ENCODE results near the gene REPS1. TPM values are rescaled to one million over a fixed set of nuclear protein-coding genes. Genes with fewer than 3 reads are reported as not detected.
A peak's percentile ranks its signal among the peaks of the same experiment; 100 is the strongest.

Gene REPS1
- total RNA-seq, 1 donor from 2014 or later: 30.4 TPM

DNA sequence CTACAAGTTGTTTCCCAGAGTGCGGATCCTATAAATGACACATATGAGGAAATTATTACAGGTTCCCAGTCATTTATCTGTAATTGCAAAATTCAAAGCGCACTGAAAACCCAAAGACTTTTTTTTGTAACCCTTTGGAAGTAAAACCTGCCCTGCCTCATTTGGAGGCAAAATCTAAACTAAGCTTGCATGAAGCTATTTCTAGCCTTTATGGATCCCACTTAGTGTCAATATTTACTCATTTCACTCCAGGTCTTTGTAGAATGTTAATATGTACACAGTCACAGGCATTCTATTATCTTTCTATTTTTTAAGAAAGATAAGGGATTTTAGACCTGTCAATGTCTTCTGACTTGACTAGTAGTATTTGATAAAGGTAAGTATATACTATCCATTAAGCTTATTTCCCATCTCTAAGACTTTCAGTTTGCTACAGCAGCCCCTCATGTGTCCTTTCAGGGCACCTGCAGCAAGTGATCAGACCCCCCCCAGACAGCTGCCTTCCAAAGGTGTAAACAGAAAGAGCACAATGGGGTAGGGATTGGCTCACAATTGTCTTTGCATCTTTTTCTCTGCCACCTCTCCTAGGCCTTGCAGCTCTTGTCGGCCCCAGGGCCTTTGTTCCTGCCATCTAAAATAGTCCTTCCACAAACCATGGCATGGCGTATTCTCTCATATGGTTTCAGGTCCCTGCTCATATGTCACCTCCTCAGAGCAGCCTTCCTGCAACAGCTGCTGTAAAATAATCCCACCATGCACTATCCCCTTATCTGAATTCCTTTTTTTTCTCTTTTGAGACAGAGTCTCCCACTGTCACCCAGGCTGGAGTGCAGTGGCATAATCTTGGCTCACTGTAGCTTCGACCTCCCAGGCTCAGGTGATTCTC lies 1.3 kb upstream of the REPS1 start:
- Histone ChIP-seq H3K36me3 (no peaks in the 10 kb centered on the region), H3K27ac (no peak overlapping the region), H3K9me3 (no peaks in the 10 kb centered on the region), H3K4me1 (peaks cover 0 to 14% of the 10 kb centered on the region in 2 donors), H3K27me3 (no peaks in the 10 kb centered on the region), H3K4me3 (no peak overlapping the region)
- intact Hi-C loops (cut with DNase I): loop anchor here (2.0 to 10.0 kb wide), 4 partner anchors 42 to 375 kb away; partner anchors contain the start of genes CCDC28A and HECA
- DNase-seq (ENCODE audit: low spot score in 2 of 2): no peak
- TF ChIP-seq, protein P1, sequence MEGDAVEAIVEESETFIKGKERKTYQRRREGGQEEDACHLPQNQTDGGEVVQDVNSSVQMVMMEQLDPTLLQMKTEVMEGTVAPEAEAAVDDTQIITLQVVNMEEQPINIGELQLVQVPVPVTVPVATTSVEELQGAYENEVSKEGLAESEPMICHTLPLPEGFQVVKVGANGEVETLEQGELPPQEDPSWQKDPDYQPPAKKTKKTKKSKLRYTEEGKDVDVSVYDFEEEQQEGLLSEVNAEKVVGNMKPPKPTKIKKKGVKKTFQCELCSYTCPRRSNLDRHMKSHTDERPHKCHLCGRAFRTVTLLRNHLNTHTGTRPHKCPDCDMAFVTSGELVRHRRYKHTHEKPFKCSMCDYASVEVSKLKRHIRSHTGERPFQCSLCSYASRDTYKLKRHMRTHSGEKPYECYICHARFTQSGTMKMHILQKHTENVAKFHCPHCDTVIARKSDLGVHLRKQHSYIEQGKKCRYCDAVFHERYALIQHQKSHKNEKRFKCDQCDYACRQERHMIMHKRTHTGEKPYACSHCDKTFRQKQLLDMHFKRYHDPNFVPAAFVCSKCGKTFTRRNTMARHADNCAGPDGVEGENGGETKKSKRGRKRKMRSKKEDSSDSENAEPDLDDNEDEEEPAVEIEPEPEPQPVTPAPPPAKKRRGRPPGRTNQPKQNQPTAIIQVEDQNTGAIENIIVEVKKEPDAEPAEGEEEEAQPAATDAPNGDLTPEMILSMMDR (IDR thresholded peaks at IDR 0.05): no peak

DNA sequence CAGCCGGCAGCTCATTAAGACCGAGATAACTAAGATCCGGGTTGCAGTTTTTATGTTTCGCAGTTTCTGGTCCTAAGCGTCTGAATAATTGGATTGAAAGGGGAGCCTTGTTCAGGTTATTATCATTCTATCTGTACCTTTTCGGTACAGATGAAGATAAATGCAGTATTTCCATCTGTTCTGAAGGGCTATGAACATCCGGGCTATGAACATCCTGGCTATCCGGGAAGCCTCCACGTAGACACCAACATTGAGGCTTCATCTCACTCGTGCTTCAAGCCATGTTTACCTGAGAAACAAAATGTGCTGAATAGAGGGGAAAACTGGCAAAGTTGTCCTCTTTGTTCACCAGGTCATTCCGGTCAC lies 399 bp upstream of the REPS1 start:
- Histone ChIP-seq H3K27ac (peak overlapping the region; percentile 85 to 91), H3K4me3 (peak overlapping the region; percentile 90 to 98)
- intact Hi-C loops (cut with DNase I): loop anchor here (1.0 to 10.0 kb wide), 6 partner anchors 41 to 376 kb away; partner anchors contain the start of genes CCDC28A and HECA

DNA sequence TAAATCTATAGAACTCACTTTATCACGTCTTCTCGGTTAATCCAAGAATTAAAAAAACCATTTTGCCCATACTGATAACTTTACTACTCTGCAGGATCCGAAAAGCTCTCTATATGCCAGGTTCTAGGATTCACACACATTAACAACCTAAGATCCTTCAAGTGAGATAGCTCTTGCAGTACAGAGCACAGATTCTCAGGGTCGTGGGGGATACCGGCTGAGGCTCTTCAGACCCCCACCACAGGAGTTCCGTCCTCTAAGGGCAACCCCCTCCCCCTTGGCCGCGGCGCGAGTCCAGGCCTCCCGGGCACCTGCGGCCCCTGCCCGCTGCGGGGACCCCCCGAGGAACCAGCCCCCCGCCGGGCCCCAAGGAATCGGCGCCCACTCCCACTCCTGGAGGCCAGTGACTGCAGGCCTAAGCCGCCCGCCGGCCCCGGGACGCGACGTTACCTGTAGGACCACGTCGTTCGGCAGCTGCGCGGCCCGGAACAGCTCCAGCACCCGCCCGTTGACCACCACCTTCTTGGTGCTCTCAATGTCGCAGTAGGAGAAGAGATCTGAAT lies 892 bp downstream of the REPS1 start:
- Histone ChIP-seq H3K27ac (peak overlapping the region; percentile 31 to 85), H3K4me1 (peaks cover 0 to 19% of the 10 kb centered on the region in 2 donors), H3K4me3 (peak overlapping the region; percentile 90 to 98), H3K9me3 (no peaks in the 10 kb centered on the region), H3K36me3 (no peaks in the 10 kb centered on the region), H3K27me3 (no peaks in the 10 kb centered on the region)
- DNase-seq (ENCODE audit: low spot score in 2 of 2): no peak
- TF ChIP-seq, protein P1 (IDR thresholded peaks at IDR 0.05): no peak
- intact Hi-C loops (cut with DNase I): loop anchor here (5.0 to 10.0 kb wide), 2 partner anchors 40 to 378 kb away; no protein-coding TSS in a partner anchor

More for the DNA sequence above, 399 bp upstream of the REPS1 start:
- Histone ChIP-seq H3K36me3 (no peaks in the 10 kb centered on the region), H3K9me3 (no peaks in the 10 kb centered on the region), H3K27me3 (no peaks in the 10 kb centered on the region), H3K4me1 (peaks cover 0 to 14% of the 10 kb centered on the region in 2 donors)
- no peak for DNase-seq (ENCODE audit: low spot score in 2 of 2)
- TF ChIP-seq, protein P1 (IDR thresholded peaks at IDR 0.05): no peak

DNA sequence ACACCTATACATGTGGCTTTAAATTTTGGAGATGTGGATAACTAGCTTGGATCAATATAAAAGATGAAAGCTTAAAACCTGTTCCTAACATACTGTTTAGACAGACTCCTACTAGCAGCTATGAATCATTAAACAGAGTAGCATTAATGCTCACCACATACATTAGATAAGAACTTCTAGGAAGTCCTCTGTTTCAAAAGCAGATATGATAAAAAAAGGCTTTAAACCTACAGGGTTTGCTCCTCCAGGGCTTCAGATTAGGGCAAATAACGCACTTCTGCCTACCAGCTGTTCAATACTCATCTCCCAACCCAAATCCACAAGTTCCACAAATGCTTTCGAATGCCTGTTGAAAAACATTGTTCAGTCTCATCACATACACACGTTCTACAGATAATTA lies 1.5 kb downstream of the REPS1 start:
- intact Hi-C loops (cut with DNase I): loop anchor here (5.0 to 10.0 kb wide), 2 partner anchors 39 to 378 kb away; no protein-coding TSS in a partner anchor
- H3K27ac ChIP-seq: no peak overlapping the region

DNA sequence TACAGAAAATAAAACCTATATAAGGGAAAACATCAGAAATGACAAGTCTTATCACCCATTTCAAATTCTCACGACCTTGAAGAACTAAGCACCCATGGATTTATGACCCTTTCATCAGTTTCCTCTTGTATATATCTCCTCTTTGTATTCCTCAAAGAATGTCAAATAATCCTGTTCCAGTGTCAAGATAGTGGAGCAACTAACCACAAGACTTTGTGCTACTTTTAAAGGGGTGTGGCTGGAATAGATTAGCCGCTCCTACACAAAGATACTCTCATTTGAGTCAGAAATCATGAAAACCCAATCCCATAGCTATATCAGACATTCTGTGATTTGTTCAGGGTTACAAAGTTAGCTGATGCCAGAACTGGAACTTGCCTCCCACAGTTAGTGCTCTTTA lies 6.6 kb downstream of the REPS1 start:
- H3K4me3 ChIP-seq: no peak overlapping the region
- TF ChIP-seq, protein P1 (IDR thresholded peaks at IDR 0.05): no peak
- H3K9me3 ChIP-seq: no peaks in the 10 kb centered on the region
- H3K4me1 ChIP-seq: peaks cover 0 to 24% of the 10 kb centered on the region in 2 donors
- H3K36me3 ChIP-seq: no peaks in the 10 kb centered on the region
- intact Hi-C loops (cut with DNase I): loop anchor here (10.0 kb wide), 1 partner anchor 383 kb away; no protein-coding TSS in a partner anchor
- no peaks in the 10 kb centered on the region for H3K27me3 ChIP-seq
- no peak overlapping the region for H3K27ac ChIP-seq
- DNase-seq (ENCODE audit: low spot score in 2 of 2): no peak

More for the DNA sequence above, 1.5 kb downstream of the REPS1 start:
- Histone ChIP-seq H3K4me3 (peak overlapping the region; percentile 90 to 98), H3K4me1 (peaks cover 0 to 23% of the 10 kb centered on the region in 2 donors), H3K36me3 (no peaks in the 10 kb centered on the region), H3K27me3 (no peaks in the 10 kb centered on the region), H3K9me3 (no peaks in the 10 kb centered on the region)
- DNase-seq (ENCODE audit: low spot score in 2 of 2): no peak
- TF ChIP-seq, protein P1 (IDR thresholded peaks at IDR 0.05): no peak
